GM10248 (cell line): Measurements from ENCODE around the gene SMARCB1.

Experiments
- CTCF ChIA-PET: fragments of 300-600 bp; sonication (Branson Sonifier 250); formaldehyde crosslinking; extraction: SDS; loops from one replicate; lab custom pipeline; 2021; ENCODE audit warnings: antibody characterized with exemption; lab: Yijun Ruan, JAX
- POLR2A ChIA-PET: fragments of 350-650 bp; sonication (Branson Sonifier 250); formaldehyde crosslinking; extraction: SDS; loops from one replicate; lab custom pipeline; 2020; ENCODE audit warnings: antibody characterized with exemption; lab: Yijun Ruan, JAX
- DNase-seq: peaks from one replicate; pipeline ENCODE4 v3.0.0; 2012; ENCODE audit errors: extremely low spot score
- CTCF ChIP-seq: IDR thresholded peaks from 2 replicates; pipeline ENCODE4 v1.5.1; 2012; ENCODE audit warnings: mild to moderate bottlenecking, low read depth; ENCODE audit errors: extremely low read depth, missing control alignments, control extremely low read depth

The SMARCB1 gene

GRCh38 chr22:23824476-23825245 lies 37.9 kb downstream of the SMARCB1 start:
- CTCF ChIA-PET, result interaction anchor here (1.0 to 2.3 kb wide), 8 partner anchors 10 to 57 kb away, joined by 3 to 12 read pairs (median 4); partner anchors contain the start of genes CHCHD10 and SLC2A11
- TF ChIP-seq CTCF, result no peak
- no peak for DNase-seq

GRCh38 chr22:23825246-23825905 lies 38.6 kb downstream of the SMARCB1 start:
- no peak for DNase-seq
- POLR2A ChIA-PET, result no interaction called here
- CTCF ChIA-PET, result interaction anchor here (1.0 to 2.3 kb wide), 8 partner anchors 10 to 58 kb away, joined by 3 to 12 read pairs (median 4); partner anchors contain the start of genes CHCHD10 and SLC2A11
- TF ChIP-seq CTCF, result no peak

More at GRCh38 chr22:23824476-23825245, 37.9 kb downstream of the SMARCB1 start:
- POLR2A ChIA-PET, result no interaction called here

- no peak for TF ChIP-seq CTCF
- ChIA-PET CTCF (interaction anchor here (1.0 to 1.5 kb wide), 2 partner anchors 10 to 58 kb away, joined by 4 read pairs; no protein-coding TSS in a partner anchor), POLR2A (no interaction called here)
- no peak for DNase-seq
These were observed 40.0 kb downstream of the SMARCB1 start for GRCh38 chr22:23826510-23827350.

GRCh38 chr22:23827351-23827995 lies 40.7 kb downstream of the SMARCB1 start:
- ChIA-PET POLR2A (no interaction called here), CTCF (interaction anchor here (1.4 to 1.8 kb wide), 2 partner anchors 9 to 22 kb away, joined by 4 to 5 read pairs; no protein-coding TSS in a partner anchor)
- TF ChIP-seq CTCF, result no peak

GRCh38 chr22:23828800-23829680 lies 42.3 kb downstream of the SMARCB1 start:
- no peak for DNase-seq
- CTCF ChIA-PET, result interaction anchor here (1.0 to 1.8 kb wide), 4 partner anchors 7 to 54 kb away, joined by 3 to 5 read pairs (median 4); no protein-coding TSS in a partner anchor
- TF ChIP-seq CTCF, result no peak
- POLR2A ChIA-PET, result no interaction called here

More at GRCh38 chr22:23827351-23827995, 40.7 kb downstream of the SMARCB1 start:
- DNase-seq, result no peak
